Measurements from ENCODE around the gene TMEM184A.
"Not testable (repeated sequence)": the region's sequence is repeated elsewhere in the genome, so short reads cannot be mapped to it uniquely, and the experiment has no call there.

Gene TMEM184A

GRCh38 chr7:1526271-1526754 lies 29.7 kb downstream of the TMEM184A start:
- Histone ChIP-seq H3K4me3 (ENCODE audit: low read depth, low read length) (no peak overlapping the region), H3K4me1 (ENCODE audit: control insufficient read depth, insufficient read depth, low read length) (peaks cover 14% of the 10 kb centered on the region; the same call in 1 of the 2 replicates), H3K9ac (ENCODE audit: low read length) (no peak overlapping the region)

GRCh38 chr7:1525409-1525808 lies 30.6 kb downstream of the TMEM184A start:
- Histone ChIP-seq H3K4me3 (ENCODE audit: low read depth, low read length) (no peak overlapping the region), H3K4me1 (ENCODE audit: control insufficient read depth, insufficient read depth, low read length) (peaks cover 14% of the 10 kb centered on the region; the same call in 1 of the 2 replicates), H3K27ac (ENCODE audit: low read depth, low read length) (no peak overlapping the region), H3K9ac (ENCODE audit: low read length) (no peak overlapping the region), H3K9me3 (ENCODE audit: control insufficient read depth, insufficient read depth, low read depth, low read length) (no peaks in the 10 kb centered on the region), H3K36me3 (ENCODE audit: control insufficient read depth, insufficient read depth, low read length) (no peaks in the 10 kb centered on the region), H3K27me3 (ENCODE audit: control insufficient read depth, insufficient read depth, low read length) (no peaks in the 10 kb centered on the region)

More at GRCh38 chr7:1526271-1526754, 29.7 kb downstream of the TMEM184A start:
- H3K27ac ChIP-seq (ENCODE audit: low read depth, low read length): no peak overlapping the region
- no peaks in the 10 kb centered on the region for H3K36me3 ChIP-seq (ENCODE audit: control insufficient read depth, insufficient read depth, low read length)
- peaks cover 2% of the 10 kb centered on the region; the same call in 1 of the 2 replicates for H3K27me3 ChIP-seq (ENCODE audit: control insufficient read depth, insufficient read depth, low read length)
- no peaks in the 10 kb centered on the region for H3K9me3 ChIP-seq (ENCODE audit: control insufficient read depth, insufficient read depth, low read depth, low read length)

- no peak overlapping the region for H3K4me3 ChIP-seq (ENCODE audit: low read depth, low read length)
- peaks cover 14% of the 10 kb centered on the region; the same call in 1 of the 2 replicates for H3K4me1 ChIP-seq (ENCODE audit: control insufficient read depth, insufficient read depth, low read length)
- H3K27me3 ChIP-seq (ENCODE audit: control insufficient read depth, insufficient read depth, low read length): no peaks in the 10 kb centered on the region
- H3K9me3 ChIP-seq (ENCODE audit: control insufficient read depth, insufficient read depth, low read depth, low read length): peaks cover 3% of the 10 kb centered on the region; the same call in 1 of the 2 replicates
- no peaks in the 10 kb centered on the region for H3K36me3 ChIP-seq (ENCODE audit: control insufficient read depth, insufficient read depth, low read length)
- H3K9ac ChIP-seq (ENCODE audit: low read length): no peak overlapping the region
- H3K27ac ChIP-seq (ENCODE audit: low read depth, low read length): no peak overlapping the region
Measured at GRCh38 chr7:1523844-1524243, 32.2 kb downstream of the TMEM184A start.

- Histone ChIP-seq H3K27me3 (ENCODE audit: control insufficient read depth, insufficient read depth, low read length) (no peaks in the 10 kb centered on the region), H3K27ac (ENCODE audit: low read depth, low read length) (no peak overlapping the region), H3K4me3 (ENCODE audit: low read depth, low read length) (no peak overlapping the region), H3K9ac (ENCODE audit: low read length) (no peak overlapping the region), H3K4me1 (ENCODE audit: control insufficient read depth, insufficient read depth, low read length) (peaks cover 14% of the 10 kb centered on the region; the same call in 1 of the 2 replicates), H3K36me3 (ENCODE audit: control insufficient read depth, insufficient read depth, low read length) (no peaks in the 10 kb centered on the region), H3K9me3 (ENCODE audit: control insufficient read depth, insufficient read depth, low read depth, low read length) (peaks cover 5% of the 10 kb centered on the region; the same call in 1 of the 2 replicates)
Measured at GRCh38 chr7:1523208-1523607, 32.8 kb downstream of the TMEM184A start.

- H3K9ac ChIP-seq (ENCODE audit: low read length): no peak overlapping the region
- no peak overlapping the region for H3K27ac ChIP-seq (ENCODE audit: low read depth, low read length)
- H3K4me1 ChIP-seq (ENCODE audit: control insufficient read depth, insufficient read depth, low read length): peaks cover 10% of the 10 kb centered on the region; the same call in 1 of the 2 replicates
- H3K9me3 ChIP-seq (ENCODE audit: control insufficient read depth, insufficient read depth, low read depth, low read length): peaks cover 5% of the 10 kb centered on the region; the same call in 1 of the 2 replicates
- H3K36me3 ChIP-seq (ENCODE audit: control insufficient read depth, insufficient read depth, low read length): no peaks in the 10 kb centered on the region
- no peaks in the 10 kb centered on the region for H3K27me3 ChIP-seq (ENCODE audit: control insufficient read depth, insufficient read depth, low read length)
- H3K4me3 ChIP-seq (ENCODE audit: low read depth, low read length): no peak overlapping the region
Measured at GRCh38 chr7:1521456-1521855, 34.5 kb downstream of the TMEM184A start.

GRCh38 chr7:1520539-1521234 lies 35.3 kb downstream of the TMEM184A start:
- Histone ChIP-seq H3K4me3 (ENCODE audit: low read depth, low read length) (no peak overlapping the region), H3K9me3 (ENCODE audit: control insufficient read depth, insufficient read depth, low read depth, low read length) (peaks cover 5% of the 10 kb centered on the region; the same call in 1 of the 2 replicates), H3K36me3 (ENCODE audit: control insufficient read depth, insufficient read depth, low read length) (no peaks in the 10 kb centered on the region), H3K4me1 (ENCODE audit: control insufficient read depth, insufficient read depth, low read length) (peaks cover 8% of the 10 kb centered on the region; the same call in 1 of the 2 replicates), H3K9ac (ENCODE audit: low read length) (no peak overlapping the region), H3K27ac (ENCODE audit: low read depth, low read length) (no peak overlapping the region), H3K27me3 (ENCODE audit: control insufficient read depth, insufficient read depth, low read length) (no peaks in the 10 kb centered on the region)

GRCh38 chr7:1519322-1519922 lies 36.6 kb downstream of the TMEM184A start:
- H3K27ac ChIP-seq (ENCODE audit: low read depth, low read length); H3K36me3 ChIP-seq (ENCODE audit: control insufficient read depth, insufficient read depth, low read length); H3K4me1 ChIP-seq (ENCODE audit: control insufficient read depth, insufficient read depth, low read length); H3K4me3 ChIP-seq (ENCODE audit: low read depth, low read length); H3K27me3 ChIP-seq (ENCODE audit: control insufficient read depth, insufficient read depth, low read length); H3K9ac ChIP-seq (ENCODE audit: low read length); H3K9me3 ChIP-seq (ENCODE audit: control insufficient read depth, insufficient read depth, low read depth, low read length): not testable (repeated sequence)

- Histone ChIP-seq H3K9ac (ENCODE audit: low read length) (no peak overlapping the region), H3K4me1 (ENCODE audit: control insufficient read depth, insufficient read depth, low read length) (no peaks in the 10 kb centered on the region), H3K27me3 (ENCODE audit: control insufficient read depth, insufficient read depth, low read length) (no peaks in the 10 kb centered on the region), H3K4me3 (ENCODE audit: low read depth, low read length) (no peak overlapping the region), H3K36me3 (ENCODE audit: control insufficient read depth, insufficient read depth, low read length) (no peaks in the 10 kb centered on the region), H3K9me3 (ENCODE audit: control insufficient read depth, insufficient read depth, low read depth, low read length) (peaks cover 5% of the 10 kb centered on the region; the same call in 1 of the 2 replicates), H3K27ac (ENCODE audit: low read depth, low read length) (no peak overlapping the region)
Measured at GRCh38 chr7:1516586-1517251, 39.3 kb downstream of the TMEM184A start.

- H3K9me3 ChIP-seq (ENCODE audit: control insufficient read depth, insufficient read depth, low read depth, low read length); H3K9ac ChIP-seq (ENCODE audit: low read length); H3K27ac ChIP-seq (ENCODE audit: low read depth, low read length); H3K27me3 ChIP-seq (ENCODE audit: control insufficient read depth, insufficient read depth, low read length); H3K36me3 ChIP-seq (ENCODE audit: control insufficient read depth, insufficient read depth, low read length); H3K4me1 ChIP-seq (ENCODE audit: control insufficient read depth, insufficient read depth, low read length); H3K4me3 ChIP-seq (ENCODE audit: low read depth, low read length): not testable (repeated sequence)
Measured at GRCh38 chr7:1515509-1515967, 40.5 kb downstream of the TMEM184A start.

GRCh38 chr7:1514995-1515401 lies 41.0 kb downstream of the TMEM184A start:
- H3K27ac ChIP-seq (ENCODE audit: low read depth, low read length): no peak overlapping the region
- no peaks in the 10 kb centered on the region for H3K36me3 ChIP-seq (ENCODE audit: control insufficient read depth, insufficient read depth, low read length)
- H3K9me3 ChIP-seq (ENCODE audit: control insufficient read depth, insufficient read depth, low read depth, low read length): peaks cover 5% of the 10 kb centered on the region; the same call in 1 of the 2 replicates
- no peaks in the 10 kb centered on the region for H3K27me3 ChIP-seq (ENCODE audit: control insufficient read depth, insufficient read depth, low read length)
- no peaks in the 10 kb centered on the region for H3K4me1 ChIP-seq (ENCODE audit: control insufficient read depth, insufficient read depth, low read length)
- H3K4me3 ChIP-seq (ENCODE audit: low read depth, low read length): no peak overlapping the region
- no peak overlapping the region for H3K9ac ChIP-seq (ENCODE audit: low read length)

All from HUES6 (cell line).